DND-41 (cell line): ENCODE data around the gene RASGRP2.

ENCODE experiments used
- EZH2 ChIP-seq: IDR thresholded peaks from 3 replicates; pipeline ENCODE4 v1.6.1; 2012; ENCODE audit warnings: borderline replicate concordance, low read depth, mild to moderate bottlenecking, moderate library complexity, low read length, inconsistent platforms; ENCODE audit not compliant: severe bottlenecking
- TF ChIP-seq, protein P1 (sequence below): IDR thresholded peaks from 2 replicates; pipeline ENCODE4 v1.5.1; 2012; ENCODE audit warnings: borderline replicate concordance, low read length, moderate library complexity, mild to moderate bottlenecking; ENCODE audit not compliant: poor library complexity, severe bottlenecking; ENCODE audit errors: extremely low read depth

DNA sequence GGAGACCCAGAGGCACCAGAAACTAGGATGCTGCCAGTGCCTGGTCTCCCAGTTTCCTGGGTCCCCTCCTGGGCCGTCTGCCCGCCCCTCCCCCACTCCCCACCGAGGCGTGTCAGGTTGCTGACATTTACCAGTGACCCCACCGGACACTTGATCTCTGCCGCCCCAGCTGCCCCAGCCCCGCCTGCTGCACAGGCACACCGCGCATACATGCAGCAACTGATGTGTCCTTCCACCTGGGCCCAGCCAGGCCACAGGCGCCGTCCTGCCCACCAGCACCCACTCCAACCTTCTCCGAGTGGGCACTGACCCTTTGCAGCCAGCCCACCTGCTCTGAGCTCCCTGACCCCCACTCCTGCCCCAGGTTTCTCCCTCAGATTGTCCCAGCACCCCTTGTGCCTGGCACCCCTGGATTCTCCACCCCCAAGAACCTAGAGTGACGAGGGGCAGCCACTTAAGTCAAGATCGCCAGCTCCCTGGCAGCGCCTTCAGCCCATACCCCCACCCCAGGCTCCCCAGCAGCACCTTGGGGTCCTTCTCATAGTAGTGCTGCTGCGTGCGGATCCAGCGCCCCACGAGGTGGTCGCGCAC is 15.3 kb upstream of the RASGRP2 start:
- TF ChIP-seq, protein P1, sequence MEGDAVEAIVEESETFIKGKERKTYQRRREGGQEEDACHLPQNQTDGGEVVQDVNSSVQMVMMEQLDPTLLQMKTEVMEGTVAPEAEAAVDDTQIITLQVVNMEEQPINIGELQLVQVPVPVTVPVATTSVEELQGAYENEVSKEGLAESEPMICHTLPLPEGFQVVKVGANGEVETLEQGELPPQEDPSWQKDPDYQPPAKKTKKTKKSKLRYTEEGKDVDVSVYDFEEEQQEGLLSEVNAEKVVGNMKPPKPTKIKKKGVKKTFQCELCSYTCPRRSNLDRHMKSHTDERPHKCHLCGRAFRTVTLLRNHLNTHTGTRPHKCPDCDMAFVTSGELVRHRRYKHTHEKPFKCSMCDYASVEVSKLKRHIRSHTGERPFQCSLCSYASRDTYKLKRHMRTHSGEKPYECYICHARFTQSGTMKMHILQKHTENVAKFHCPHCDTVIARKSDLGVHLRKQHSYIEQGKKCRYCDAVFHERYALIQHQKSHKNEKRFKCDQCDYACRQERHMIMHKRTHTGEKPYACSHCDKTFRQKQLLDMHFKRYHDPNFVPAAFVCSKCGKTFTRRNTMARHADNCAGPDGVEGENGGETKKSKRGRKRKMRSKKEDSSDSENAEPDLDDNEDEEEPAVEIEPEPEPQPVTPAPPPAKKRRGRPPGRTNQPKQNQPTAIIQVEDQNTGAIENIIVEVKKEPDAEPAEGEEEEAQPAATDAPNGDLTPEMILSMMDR = no peak
- no peak for TF ChIP-seq EZH2
